ENCODE measurements around the gene SERTAD2. TPM values are rescaled to one million over a fixed set of nuclear protein-coding genes. Genes with fewer than 3 reads are reported as not detected.

Gene SERTAD2
- total RNA-seq, 4 donors from 2014 or later = 13.7 to 17.3 (median 16.6) TPM

- Histone ChIP-seq H3K36me3 (no peaks in the 10 kb centered on the region), H3K27ac (no peak overlapping the region), H3K4me3 (replicated peaks in 1 of 3) (no peak overlapping the region), H3K27me3 (no peaks in the 10 kb centered on the region), H3K9me3 (no peaks in the 10 kb centered on the region), H3K4me1 (peaks cover 0 to 7% of the 10 kb centered on the region in 2 donors)
- DNase-seq = no peak
- 39 to 47% methylated on average over 4 to 6 of the region's 6 CpGs for WGBS, 2 donors
- TF ChIP-seq POLR2A (IDR thresholded peaks at IDR 0.05) = no peak
- TF ChIP-seq, protein P1, sequence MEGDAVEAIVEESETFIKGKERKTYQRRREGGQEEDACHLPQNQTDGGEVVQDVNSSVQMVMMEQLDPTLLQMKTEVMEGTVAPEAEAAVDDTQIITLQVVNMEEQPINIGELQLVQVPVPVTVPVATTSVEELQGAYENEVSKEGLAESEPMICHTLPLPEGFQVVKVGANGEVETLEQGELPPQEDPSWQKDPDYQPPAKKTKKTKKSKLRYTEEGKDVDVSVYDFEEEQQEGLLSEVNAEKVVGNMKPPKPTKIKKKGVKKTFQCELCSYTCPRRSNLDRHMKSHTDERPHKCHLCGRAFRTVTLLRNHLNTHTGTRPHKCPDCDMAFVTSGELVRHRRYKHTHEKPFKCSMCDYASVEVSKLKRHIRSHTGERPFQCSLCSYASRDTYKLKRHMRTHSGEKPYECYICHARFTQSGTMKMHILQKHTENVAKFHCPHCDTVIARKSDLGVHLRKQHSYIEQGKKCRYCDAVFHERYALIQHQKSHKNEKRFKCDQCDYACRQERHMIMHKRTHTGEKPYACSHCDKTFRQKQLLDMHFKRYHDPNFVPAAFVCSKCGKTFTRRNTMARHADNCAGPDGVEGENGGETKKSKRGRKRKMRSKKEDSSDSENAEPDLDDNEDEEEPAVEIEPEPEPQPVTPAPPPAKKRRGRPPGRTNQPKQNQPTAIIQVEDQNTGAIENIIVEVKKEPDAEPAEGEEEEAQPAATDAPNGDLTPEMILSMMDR (IDR thresholded peaks at IDR 0.05) = no peak
- intact Hi-C loops (cut with DNase I) = no loop called here
Measured at GRCh38 chr2:64617631-64618151, 36.0 kb downstream of the SERTAD2 start.

GRCh38 chr2:64615844-64616536, 37.7 kb downstream of the SERTAD2 start:
- Histone ChIP-seq H3K9me3 (no peaks in the 10 kb centered on the region), H3K4me1 (peaks cover 0 to 7% of the 10 kb centered on the region in 2 donors), H3K36me3 (no peaks in the 10 kb centered on the region), H3K27me3 (no peaks in the 10 kb centered on the region), H3K4me3 (replicated peaks in 1 of 3) (no peak overlapping the region), H3K27ac (no peak overlapping the region)
- intact Hi-C loops (cut with DNase I) = no loop called here
- 92 to 99% methylated on average over 5 to 7 of the region's 7 CpGs for WGBS, 2 donors
- no peak for DNase-seq
- no peak for TF ChIP-seq POLR2A (IDR thresholded peaks at IDR 0.05)
- TF ChIP-seq, protein P1 (IDR thresholded peaks at IDR 0.05) = no peak

DNA sequence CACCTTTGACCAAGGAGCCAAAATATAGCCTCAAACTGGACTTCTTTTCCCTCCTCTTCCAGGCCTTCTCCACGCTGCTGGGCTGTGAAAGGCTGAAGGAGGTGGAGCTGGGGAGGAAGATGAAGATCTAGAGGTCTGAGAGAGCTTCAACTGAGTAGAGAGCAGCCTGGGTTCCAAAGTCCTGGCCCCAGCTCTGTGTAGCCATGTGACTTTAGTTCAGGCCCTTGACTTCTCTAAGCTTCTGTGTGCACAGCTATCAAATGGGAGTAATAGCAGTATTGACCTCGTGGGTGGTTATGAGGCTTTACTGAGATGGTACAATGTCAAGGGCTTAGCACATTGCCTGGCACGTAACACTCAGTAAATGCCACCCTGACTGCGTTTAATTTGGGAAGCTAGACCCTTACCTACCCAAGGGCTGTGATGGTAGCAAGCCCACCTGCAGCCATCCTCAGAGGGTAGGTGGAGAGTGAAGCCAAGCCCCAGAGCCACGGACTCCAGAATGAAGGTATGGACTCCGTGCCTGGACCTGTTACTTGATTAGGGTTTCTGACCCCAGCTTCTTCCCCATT, 38.4 kb downstream of the SERTAD2 start:
- intact Hi-C loops (cut with DNase I) = no loop called here
- no peaks in the 10 kb centered on the region for H3K36me3 ChIP-seq
- no peak for DNase-seq

DNA sequence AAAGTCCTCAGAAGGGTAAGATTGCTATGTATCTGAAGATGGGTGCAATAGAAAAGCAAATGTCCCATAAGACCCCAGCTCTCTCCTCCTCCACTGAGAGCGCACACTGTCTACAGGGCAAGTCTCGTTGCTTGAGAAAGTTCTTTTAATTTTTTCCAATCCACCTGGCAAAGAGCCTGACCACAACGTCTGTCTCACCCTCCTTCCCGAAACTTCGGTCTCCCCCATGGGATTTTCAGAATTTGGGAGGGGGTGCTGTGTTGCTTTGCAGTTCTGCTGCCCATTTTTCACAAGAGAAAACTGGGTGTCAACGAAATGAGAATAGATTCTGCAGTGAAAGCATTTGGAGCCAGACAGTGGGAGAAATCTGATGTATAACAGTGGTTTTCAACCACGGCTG, 40.4 kb downstream of the SERTAD2 start:
- DNase-seq = no peak
- intact Hi-C loops (cut with DNase I) = no loop called here
- H3K4me1 ChIP-seq = peaks cover 0 to 15% of the 10 kb centered on the region in 2 donors

More for the DNA sequence above, 38.4 kb downstream of the SERTAD2 start:
- 91 to 94% methylated on average over 6 of the region's 6 CpGs for WGBS, 2 donors
- H3K4me1 ChIP-seq = peaks cover 0 to 7% of the 10 kb centered on the region in 2 donors
- H3K4me3 ChIP-seq (replicated peaks in 1 of 3) = no peak overlapping the region
- H3K9me3 ChIP-seq = no peaks in the 10 kb centered on the region
- TF ChIP-seq, protein P1 (IDR thresholded peaks at IDR 0.05) = no peak
- no peak for TF ChIP-seq POLR2A (IDR thresholded peaks at IDR 0.05)
- H3K27ac ChIP-seq = no peak overlapping the region
- no peaks in the 10 kb centered on the region for H3K27me3 ChIP-seq

More for the DNA sequence above, 40.4 kb downstream of the SERTAD2 start:
- H3K27ac ChIP-seq = no peak overlapping the region
- no peak overlapping the region for H3K4me3 ChIP-seq (replicated peaks in 1 of 3)
- no peak for TF ChIP-seq POLR2A (IDR thresholded peaks at IDR 0.05)
- TF ChIP-seq, protein P1 (IDR thresholded peaks at IDR 0.05) = no peak
- H3K27me3 ChIP-seq = no peaks in the 10 kb centered on the region
- no peaks in the 10 kb centered on the region for H3K9me3 ChIP-seq
- H3K36me3 ChIP-seq = no peaks in the 10 kb centered on the region
- WGBS, 2 donors = 80% methylated on average over 7 of the region's 7 CpGs

Data from thyroid gland (tissue), 4 donors.